ENCODE measurements around the gene ABHD12B.
"Not testable (repeated sequence)": the region's sequence is repeated elsewhere in the genome, so short reads cannot be mapped to it uniquely, and the experiment has no call there.

Gene ABHD12B

GRCh38 chr14:50935126-50936015, 63.5 kb downstream of the ABHD12B start:
- H3K4me3 ChIP-seq (replicated peaks; ENCODE audit: low read depth, low read length) = no peak overlapping the region
- TF ChIP-seq CTCF (IDR thresholded peaks at IDR 0.05; ENCODE audit: low read depth, low read length, missing control alignments) = no peak

GRCh38 chr14:50936016-50936340, 64.1 kb downstream of the ABHD12B start:
- no peak overlapping the region for H3K4me3 ChIP-seq (replicated peaks; ENCODE audit: low read depth, low read length)
- TF ChIP-seq CTCF (IDR thresholded peaks at IDR 0.05; ENCODE audit: low read depth, low read length, missing control alignments) = no peak
- no peak for DNase-seq (ENCODE audit: extremely low read depth, low read depth)

More at GRCh38 chr14:50935126-50936015, 63.5 kb downstream of the ABHD12B start:
- DNase-seq (ENCODE audit: extremely low read depth, low read depth) = no peak

GRCh38 chr14:50936882-50937281, 65.0 kb downstream of the ABHD12B start:
- H3K4me3 ChIP-seq (replicated peaks; ENCODE audit: low read depth, low read length) = no peak overlapping the region
- no peak for DNase-seq (ENCODE audit: extremely low read depth, low read depth)
- no peak for TF ChIP-seq CTCF (IDR thresholded peaks at IDR 0.05; ENCODE audit: low read depth, low read length, missing control alignments)

- no peak for DNase-seq (ENCODE audit: extremely low read depth, low read depth)
- TF ChIP-seq CTCF (IDR thresholded peaks at IDR 0.05; ENCODE audit: low read depth, low read length, missing control alignments) = no peak
- H3K4me3 ChIP-seq (replicated peaks; ENCODE audit: low read depth, low read length) = no peak overlapping the region
Measured at GRCh38 chr14:50937325-50937724, 65.5 kb downstream of the ABHD12B start.

- no peak overlapping the region for H3K4me3 ChIP-seq (replicated peaks; ENCODE audit: low read depth, low read length)
- DNase-seq (ENCODE audit: extremely low read depth, low read depth) = no peak
- no peak for TF ChIP-seq CTCF (IDR thresholded peaks at IDR 0.05; ENCODE audit: low read depth, low read length, missing control alignments)
Measured at GRCh38 chr14:50937800-50938199, 65.9 kb downstream of the ABHD12B start.

GRCh38 chr14:50941151-50941550, 69.3 kb downstream of the ABHD12B start:
- TF ChIP-seq CTCF (IDR thresholded peaks at IDR 0.05; ENCODE audit: low read depth, low read length, missing control alignments) = no peak
- DNase-seq (ENCODE audit: extremely low read depth, low read depth) = no peak
- H3K4me3 ChIP-seq (replicated peaks; ENCODE audit: low read depth, low read length) = no peak overlapping the region

GRCh38 chr14:50941638-50942037, 69.8 kb downstream of the ABHD12B start:
- DNase-seq (ENCODE audit: extremely low read depth, low read depth); H3K4me3 ChIP-seq (replicated peaks; ENCODE audit: low read depth, low read length): not testable (repeated sequence)

Data from HFF-Myc (cell line).